Astrocyte (in vitro differentiated cells and primary cell): ENCODE measurements around the gene KCNN3.

Source experiments
- CTCF ChIP-seq: IDR thresholded peaks from 2 replicates; pipeline ENCODE4 v1.5.1; 2011; ENCODE audit warnings: low read depth, mild to moderate bottlenecking, inconsistent platforms, low read length, moderate library complexity; ENCODE audit not compliant: insufficient read depth
- EZH2 ChIP-seq: IDR thresholded peaks from 2 replicates; pipeline ENCODE4 v1.6.1; 2012; ENCODE audit warnings: mild to moderate bottlenecking, low read length, inconsistent platforms; ENCODE audit not compliant: insufficient read depth

- TF ChIP-seq CTCF (no peak), EZH2 (no peak)
Measured at GRCh38 chr1:154764181-154764580, 105.9 kb downstream of the KCNN3 start.
